Stomach smooth muscle (tissue), 2 donors: ENCODE results near the gene KIF2C.

ENCODE experiments used
- H3K27ac ChIP-seq: one replicate; pipeline ENCODE4 v1.7.0; 2013; ENCODE audit warnings: mild to moderate bottlenecking, low read length, inconsistent platforms
- H3K27me3 ChIP-seq, 2 donors: one replicate each; pipeline ENCODE4 v1.7.0; 2013; ENCODE audit warnings: low read length in 2 of 2; ENCODE audit not compliant: insufficient read depth in 2 of 2, control insufficient read depth in 1 of 2
- H3K36me3 ChIP-seq, 2 donors: one replicate each; pipeline ENCODE4 v1.7.0; 2013; ENCODE audit warnings: low read length in 2 of 2; ENCODE audit not compliant: control insufficient read depth in 2 of 2, insufficient read depth in 2 of 2
- H3K4me1 ChIP-seq: one replicate; pipeline ENCODE4 v1.7.0; 2013; ENCODE audit warnings: low read length; ENCODE audit not compliant: control insufficient read depth, insufficient read depth
- H3K4me3 ChIP-seq, 2 donors: one replicate each; pipeline ENCODE4 v1.7.0; 2013; ENCODE audit warnings: low read length in 2 of 2
- H3K9ac ChIP-seq, 2 donors: one replicate each; pipeline ENCODE4 v1.7.0; 2013; ENCODE audit warnings: low read length in 2 of 2, mild to moderate bottlenecking in 1 of 2
- H3K9me3 ChIP-seq, 2 donors: one replicate each; pipeline ENCODE4 v1.7.0; 2013; ENCODE audit warnings: low read length in 2 of 2; ENCODE audit not compliant: control insufficient read depth in 2 of 2
- donor health status: healthy.
- donor health status: Pancreatic carcinoma.

Gene KIF2C

GRCh38 chr1:44701141-44701573, 38.5 kb upstream of the KIF2C start:
- Histone ChIP-seq H3K27ac (no peak overlapping the region), H3K27me3 (no peaks in the 10 kb centered on the region), H3K36me3 (no peaks in the 10 kb centered on the region), H3K4me3 (no peak overlapping the region), H3K9ac (no peak overlapping the region), H3K4me1 (no peaks in the 10 kb centered on the region), H3K9me3 (no peaks in the 10 kb centered on the region)

GRCh38 chr1:44705470-44705869, 34.2 kb upstream of the KIF2C start:
- H3K9ac ChIP-seq, result no peak overlapping the region
- no peak overlapping the region for H3K4me3 ChIP-seq
- H3K27me3 ChIP-seq, result peaks cover 0 to 5% of the 10 kb centered on the region in 2 donors
- H3K9me3 ChIP-seq, result no peaks in the 10 kb centered on the region
- no peak overlapping the region for H3K27ac ChIP-seq
- H3K4me1 ChIP-seq, result no peaks in the 10 kb centered on the region
- H3K36me3 ChIP-seq, result no peaks in the 10 kb centered on the region

- Histone ChIP-seq H3K9ac (no peak overlapping the region), H3K27me3 (peaks cover 0 to 5% of the 10 kb centered on the region in 2 donors), H3K4me3 (no peak overlapping the region), H3K36me3 (no peaks in the 10 kb centered on the region), H3K4me1 (no peaks in the 10 kb centered on the region), H3K27ac (no peak overlapping the region), H3K9me3 (no peaks in the 10 kb centered on the region)
These were observed 33.7 kb upstream of the KIF2C start for GRCh38 chr1:44705938-44706337.

- no peak overlapping the region for H3K27ac ChIP-seq
- H3K9ac ChIP-seq, result no peak overlapping the region
- H3K36me3 ChIP-seq, result no peaks in the 10 kb centered on the region
- peaks cover 0 to 5% of the 10 kb centered on the region in 2 donors for H3K27me3 ChIP-seq
- H3K9me3 ChIP-seq, result no peaks in the 10 kb centered on the region
- H3K4me3 ChIP-seq, result no peak overlapping the region
- H3K4me1 ChIP-seq, result no peaks in the 10 kb centered on the region
These were observed 32.3 kb upstream of the KIF2C start for GRCh38 chr1:44707112-44707881.

GRCh38 chr1:44707959-44708831, 31.4 kb upstream of the KIF2C start:
- Histone ChIP-seq H3K4me3 (peak overlapping the region in 1 of 2 donors; percentile 40), H3K36me3 (no peaks in the 10 kb centered on the region), H3K9ac (peak overlapping the region in 1 of 2 donors; percentile 36), H3K4me1 (no peaks in the 10 kb centered on the region), H3K9me3 (no peaks in the 10 kb centered on the region), H3K27me3 (peaks cover 0 to 5% of the 10 kb centered on the region in 2 donors), H3K27ac (no peak overlapping the region)

- Histone ChIP-seq H3K27ac (no peak overlapping the region), H3K4me1 (peaks cover 7% of the 10 kb centered on the region), H3K9me3 (no peaks in the 10 kb centered on the region), H3K9ac (no peak overlapping the region), H3K36me3 (no peaks in the 10 kb centered on the region), H3K4me3 (no peak overlapping the region), H3K27me3 (peaks cover 0 to 2% of the 10 kb centered on the region in 2 donors)
These were observed 26.3 kb upstream of the KIF2C start for GRCh38 chr1:44713321-44713781.

- Histone ChIP-seq H3K36me3 (no peaks in the 10 kb centered on the region), H3K4me1 (peaks cover 7% of the 10 kb centered on the region), H3K9ac (no peak overlapping the region), H3K27me3 (peaks cover 0 to 2% of the 10 kb centered on the region in 2 donors), H3K27ac (no peak overlapping the region), H3K9me3 (no peaks in the 10 kb centered on the region), H3K4me3 (peak overlapping the region in 1 of 2 donors; percentile 29)
These were observed 25.1 kb upstream of the KIF2C start for GRCh38 chr1:44714532-44714931.

- H3K36me3 ChIP-seq, result no peaks in the 10 kb centered on the region
- no peak overlapping the region for H3K27ac ChIP-seq
- no peaks in the 10 kb centered on the region for H3K9me3 ChIP-seq
- H3K27me3 ChIP-seq, result no peaks in the 10 kb centered on the region
- peaks cover 7% of the 10 kb centered on the region for H3K4me1 ChIP-seq
- no peak overlapping the region for H3K9ac ChIP-seq
- H3K4me3 ChIP-seq, result peak overlapping the region in 1 of 2 donors; percentile 29
These were observed 24.6 kb upstream of the KIF2C start for GRCh38 chr1:44714944-44715571.

- Histone ChIP-seq H3K4me3 (no peak overlapping the region), H3K4me1 (peaks cover 7% of the 10 kb centered on the region), H3K9ac (no peak overlapping the region), H3K36me3 (no peaks in the 10 kb centered on the region), H3K27ac (no peak overlapping the region), H3K9me3 (no peaks in the 10 kb centered on the region), H3K27me3 (no peaks in the 10 kb centered on the region)
These were observed 22.5 kb upstream of the KIF2C start for GRCh38 chr1:44717156-44717555.

- no peaks in the 10 kb centered on the region for H3K36me3 ChIP-seq
- H3K4me1 ChIP-seq, result peaks cover 7% of the 10 kb centered on the region
- no peaks in the 10 kb centered on the region for H3K9me3 ChIP-seq
- H3K4me3 ChIP-seq, result no peak overlapping the region
- H3K27ac ChIP-seq, result no peak overlapping the region
- no peak overlapping the region for H3K9ac ChIP-seq
- no peaks in the 10 kb centered on the region for H3K27me3 ChIP-seq
These were observed 22.0 kb upstream of the KIF2C start for GRCh38 chr1:44717653-44718052.
